Tibial artery (tissue), 4 donors: ENCODE data around the gene ILF2.

Experiments used
- DNase-seq, 2 donors: peaks; one replicate each; pipeline ENCODE4 v3.0.0-alpha.2; 2019
- H3K27ac ChIP-seq, 2 donors: fragments of 200-600 bp; sonication (generic) in 1 of 2; 1 replicate in 1 of 2; 2 replicates in 1 of 2; pipeline ENCODE4 v1.5.1; 2018 to 2019; ENCODE audit warnings: mild to moderate bottlenecking in 1 of 2
- H3K27me3 ChIP-seq, 2 donors: fragments of 200-600 bp; sonication (generic) in 1 of 2; one replicate each; pipeline versions ENCODE4 v1.5.1 to v1.6.0; 2016 to 2019
- H3K36me3 ChIP-seq, 3 donors: fragments of 200-600 bp; sonication (generic) in 2 of 3; one replicate each; pipeline ENCODE4 v1.5.1; 2016 to 2019; ENCODE audit warnings: mild to moderate bottlenecking in 2 of 3
- H3K4me1 ChIP-seq, 4 donors: fragments of 200-600 bp; sonication (generic) in 2 of 4; 1 replicate in 3 of 4; 2 replicates in 1 of 4; pipeline ENCODE4 v1.5.1; 2016 to 2019
- H3K4me3 ChIP-seq, 2 donors: fragments of 200-600 bp; sonication (generic) in 1 of 2; 1 replicate in 1 of 2; 2 replicates in 1 of 2; pipeline ENCODE4 v1.5.1; 2018 to 2019; ENCODE audit warnings: mild to moderate bottlenecking in 2 of 2
- H3K9me3 ChIP-seq, 3 donors: fragments of 200-600 bp; sonication (generic) in 1 of 3; one replicate each; pipeline ENCODE4 v1.5.1; 2016 to 2019
- intact Hi-C: fragments of 100-400 bp; cut with DNase I; formaldehyde crosslinking; loops from one replicate; pipeline ENCODE4 v1.15.0; 2023; ENCODE audit warnings: low total_unique reads
- TF ChIP-seq, protein P1 (sequence below), 2 experiments: fragments of 200-600 bp in 1 of 2; fragments of 450-650 bp in 1 of 2; IDR thresholded peaks; one replicate each; pipeline ENCODE4 v1.5.1; 2017 to 2019; ENCODE audit warnings: antibody characterized with exemption in 2 of 2, mild to moderate bottlenecking in 1 of 2, moderate library complexity in 1 of 2

Gene ILF2

DNA sequence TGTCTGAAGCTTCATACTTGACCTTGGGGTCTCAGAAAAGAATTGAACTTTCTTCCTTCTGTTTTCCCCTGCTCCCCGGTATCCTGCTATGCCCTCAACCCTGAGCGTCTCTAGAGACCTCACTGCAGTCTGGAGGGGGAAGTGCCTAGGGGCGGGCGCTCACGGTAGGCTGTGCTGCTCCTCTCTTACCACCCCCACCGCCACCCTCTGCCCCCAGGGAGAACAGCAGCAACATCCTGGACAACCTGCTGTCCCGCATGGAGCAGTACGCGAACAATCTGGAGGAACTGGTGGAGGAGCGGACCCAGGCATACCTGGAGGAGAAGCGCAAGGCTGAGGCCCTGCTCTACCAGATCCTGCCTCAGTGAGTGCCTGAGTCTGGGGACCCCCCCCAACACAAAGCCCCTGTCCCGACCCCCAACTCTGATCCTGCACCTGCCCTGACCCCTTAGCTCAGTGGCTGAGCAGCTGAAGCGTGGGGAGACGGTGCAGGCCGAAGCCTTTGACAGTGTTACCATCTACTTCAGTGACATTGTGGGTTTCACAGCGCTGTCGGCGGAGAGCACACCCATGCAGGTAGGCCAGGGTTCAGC lies 18.0 kb upstream of the ILF2 start:
- Histone ChIP-seq H3K4me1 (peaks cover 0 to under 1% (median 0%) of the 10 kb centered on the region in 4 donors), H3K27me3 (no peaks in the 10 kb centered on the region), H3K9me3 (no peaks in the 10 kb centered on the region), H3K27ac (no peak overlapping the region), H3K4me3 (no peak overlapping the region), H3K36me3 (peaks cover 16 to 58% (median 38%) of the 10 kb centered on the region in 3 donors)
- intact Hi-C loops = no loop called here
- TF ChIP-seq, protein P1, sequence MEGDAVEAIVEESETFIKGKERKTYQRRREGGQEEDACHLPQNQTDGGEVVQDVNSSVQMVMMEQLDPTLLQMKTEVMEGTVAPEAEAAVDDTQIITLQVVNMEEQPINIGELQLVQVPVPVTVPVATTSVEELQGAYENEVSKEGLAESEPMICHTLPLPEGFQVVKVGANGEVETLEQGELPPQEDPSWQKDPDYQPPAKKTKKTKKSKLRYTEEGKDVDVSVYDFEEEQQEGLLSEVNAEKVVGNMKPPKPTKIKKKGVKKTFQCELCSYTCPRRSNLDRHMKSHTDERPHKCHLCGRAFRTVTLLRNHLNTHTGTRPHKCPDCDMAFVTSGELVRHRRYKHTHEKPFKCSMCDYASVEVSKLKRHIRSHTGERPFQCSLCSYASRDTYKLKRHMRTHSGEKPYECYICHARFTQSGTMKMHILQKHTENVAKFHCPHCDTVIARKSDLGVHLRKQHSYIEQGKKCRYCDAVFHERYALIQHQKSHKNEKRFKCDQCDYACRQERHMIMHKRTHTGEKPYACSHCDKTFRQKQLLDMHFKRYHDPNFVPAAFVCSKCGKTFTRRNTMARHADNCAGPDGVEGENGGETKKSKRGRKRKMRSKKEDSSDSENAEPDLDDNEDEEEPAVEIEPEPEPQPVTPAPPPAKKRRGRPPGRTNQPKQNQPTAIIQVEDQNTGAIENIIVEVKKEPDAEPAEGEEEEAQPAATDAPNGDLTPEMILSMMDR (IDR thresholded peaks at IDR 0.05) = no peak
- no peak for DNase-seq

DNA sequence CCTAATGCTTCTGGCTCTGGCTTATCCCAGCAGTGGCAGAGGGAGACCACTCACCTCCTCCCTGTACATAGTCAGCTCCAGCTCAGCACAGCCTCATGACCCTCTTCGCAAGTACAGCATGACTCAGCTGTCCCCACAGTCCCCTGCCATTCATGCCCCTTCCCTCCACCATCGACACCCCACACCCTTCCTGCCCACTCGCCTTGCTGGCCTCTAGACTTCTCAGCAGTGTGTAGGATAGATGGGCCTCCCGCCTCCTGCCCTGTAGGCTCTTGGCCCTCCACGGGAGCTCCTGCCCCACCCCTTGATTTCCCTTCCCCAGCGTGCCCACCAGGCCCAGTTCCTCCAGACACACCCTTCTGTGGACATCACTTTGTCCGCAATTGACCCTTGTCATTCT lies 17.5 kb upstream of the ILF2 start:
- Histone ChIP-seq H3K36me3 (peaks cover 16 to 53% (median 38%) of the 10 kb centered on the region in 3 donors), H3K4me1 (peaks cover 0 to 4% (median 0%) of the 10 kb centered on the region in 4 donors), H3K27ac (no peak overlapping the region), H3K27me3 (no peaks in the 10 kb centered on the region), H3K4me3 (no peak overlapping the region), H3K9me3 (no peaks in the 10 kb centered on the region)
- TF ChIP-seq, protein P1 (IDR thresholded peaks at IDR 0.05) = no peak
- no peak for DNase-seq
- intact Hi-C loops = no loop called here

DNA sequence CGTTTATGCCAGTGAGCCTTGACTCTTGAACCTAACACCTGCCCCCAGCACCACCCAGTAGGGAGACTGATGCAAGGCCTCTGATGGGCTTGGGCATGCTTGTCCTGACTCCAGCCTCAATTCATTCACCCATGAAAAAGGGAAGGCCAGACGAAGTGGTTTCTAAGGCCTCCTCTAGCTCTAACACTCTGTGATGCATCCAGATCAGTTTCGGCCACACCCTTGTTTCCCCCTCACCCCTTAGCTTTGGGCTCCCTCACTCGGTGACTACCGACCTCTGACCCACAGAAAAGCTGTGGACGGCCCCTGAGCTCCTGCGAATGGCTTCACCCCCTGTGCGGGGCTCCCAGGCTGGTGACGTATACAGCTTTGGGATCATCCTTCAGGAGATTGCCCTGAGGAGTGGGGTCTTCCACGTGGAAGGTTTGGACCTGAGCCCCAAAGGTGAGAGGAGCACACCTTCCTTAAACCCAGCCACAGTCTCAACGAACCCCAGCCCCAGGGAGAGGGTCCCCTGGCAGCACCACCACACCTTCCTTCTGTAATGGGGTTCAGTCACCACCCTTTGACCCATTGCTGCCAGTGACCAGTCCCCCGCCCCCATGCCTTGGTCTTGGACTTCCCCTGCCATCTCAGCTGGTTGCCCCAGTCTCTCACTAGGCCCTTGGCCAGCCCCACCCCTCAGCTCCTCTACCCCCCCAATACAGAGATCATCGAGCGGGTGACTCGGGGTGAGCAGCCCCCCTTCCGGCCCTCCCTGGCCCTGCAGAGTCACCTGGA lies 16.7 kb upstream of the ILF2 start:
- Histone ChIP-seq H3K4me1 (peaks cover 0 to 4% (median 0%) of the 10 kb centered on the region in 4 donors), H3K36me3 (peaks cover 16 to 52% (median 42%) of the 10 kb centered on the region in 3 donors), H3K27ac (no peak overlapping the region), H3K9me3 (no peaks in the 10 kb centered on the region), H3K27me3 (no peaks in the 10 kb centered on the region), H3K4me3 (no peak overlapping the region)
- intact Hi-C loops = no loop called here
- TF ChIP-seq, protein P1 (IDR thresholded peaks at IDR 0.05) = no peak
- DNase-seq = no peak

DNA sequence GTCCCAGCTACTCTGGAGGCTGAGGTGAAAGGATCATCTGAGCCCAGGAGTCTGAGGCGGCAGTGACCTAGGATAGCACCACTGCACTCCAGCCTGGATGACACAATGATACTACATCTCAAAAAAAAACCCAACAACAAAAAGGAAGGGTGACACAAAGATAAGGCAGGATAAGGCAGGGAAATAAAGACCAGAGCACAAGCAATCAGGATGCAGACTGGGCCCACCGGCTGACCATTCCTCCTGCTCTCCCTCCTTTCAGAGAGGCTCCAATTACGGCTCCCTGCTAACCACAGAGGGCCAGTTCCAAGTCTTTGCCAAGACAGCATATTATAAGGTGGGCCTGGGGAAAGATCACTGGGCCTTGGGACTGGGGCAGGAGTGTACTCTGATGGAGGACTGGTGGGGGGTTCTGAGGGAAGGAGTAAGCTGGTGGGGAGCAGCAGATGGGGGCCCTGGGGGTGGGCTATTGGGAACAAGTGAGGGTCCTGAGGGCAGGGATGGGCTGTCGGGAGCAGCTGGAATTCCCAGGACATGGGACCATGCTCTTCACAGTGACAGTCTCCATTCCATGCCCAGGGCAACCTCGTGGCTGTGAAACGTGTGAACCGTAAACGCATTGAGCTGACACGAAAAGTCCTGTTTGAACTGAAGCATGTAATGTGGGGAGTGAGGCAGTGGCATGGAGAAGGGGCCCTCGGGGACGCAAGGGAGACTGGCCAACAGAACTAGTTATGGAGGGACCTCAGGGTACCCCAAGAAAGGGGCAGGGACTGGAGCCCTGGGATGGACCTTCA lies 14.9 kb upstream of the ILF2 start:
- Histone ChIP-seq H3K4me1 (peaks cover 0 to 10% (median 0%) of the 10 kb centered on the region in 4 donors), H3K4me3 (no peak overlapping the region), H3K9me3 (no peaks in the 10 kb centered on the region), H3K27ac (no peak overlapping the region), H3K36me3 (peaks cover 16 to 51% (median 42%) of the 10 kb centered on the region in 3 donors), H3K27me3 (no peaks in the 10 kb centered on the region)
- no peak for DNase-seq
- intact Hi-C loops = no loop called here
- TF ChIP-seq, protein P1 (IDR thresholded peaks at IDR 0.05) = no peak

DNA sequence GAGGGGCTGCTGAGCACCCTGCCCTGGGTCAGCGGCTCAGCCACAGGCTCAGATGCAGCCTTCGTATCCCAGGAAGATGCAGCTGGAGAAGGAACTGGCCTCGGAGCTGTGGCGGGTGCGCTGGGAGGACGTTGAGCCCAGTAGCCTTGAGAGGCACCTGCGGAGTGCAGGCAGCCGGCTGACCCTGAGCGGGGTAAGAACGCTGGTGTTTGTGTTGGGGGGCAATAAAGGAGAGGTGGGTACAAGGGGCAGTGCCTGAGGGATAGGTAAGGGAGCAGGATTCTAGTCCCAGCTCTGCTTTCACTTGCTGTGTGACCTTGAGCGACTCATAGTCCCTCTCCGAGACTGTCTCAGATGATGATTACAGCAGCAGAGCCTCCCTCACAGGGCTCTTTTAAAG lies 14.1 kb upstream of the ILF2 start:
- DNase-seq = no peak

More for the DNA sequence above, 14.1 kb upstream of the ILF2 start:
- no peaks in the 10 kb centered on the region for H3K27me3 ChIP-seq
- no peaks in the 10 kb centered on the region for H3K9me3 ChIP-seq
- H3K4me1 ChIP-seq = peaks cover 0 to 17% (median 0%) of the 10 kb centered on the region in 4 donors
- TF ChIP-seq, protein P1 (IDR thresholded peaks at IDR 0.05) = no peak
- intact Hi-C loops = no loop called here
- H3K4me3 ChIP-seq = no peak overlapping the region
- H3K27ac ChIP-seq = no peak overlapping the region
- peaks cover 13 to 46% (median 37%) of the 10 kb centered on the region in 3 donors for H3K36me3 ChIP-seq
